ENCODE data around the gene ATP10B.

Gene ATP10B

GRCh38 chr5:160525471-160526261, 326.3 kb downstream of the ATP10B start:
- H3K4me2 ChIP-seq (ENCODE audit: low read length), result no peak overlapping the region
- no peaks in the 10 kb centered on the region for H3K4me1 ChIP-seq
- no peaks in the 10 kb centered on the region for H3K9me3 ChIP-seq (ENCODE audit: control insufficient read depth, low read length)
- H3K27ac ChIP-seq, result no peak overlapping the region
- no peak for TF ChIP-seq CTCF (IDR thresholded peaks at IDR 0.05)
- no peak overlapping the region for H3K9ac ChIP-seq
- H3K36me3 ChIP-seq (ENCODE audit: control insufficient read depth, insufficient read depth, low read length), result no peaks in the 10 kb centered on the region
- no peak overlapping the region for H3K4me3 ChIP-seq (ENCODE audit: low read depth, low read length)
- no peak overlapping the region for H2AFZ ChIP-seq
- no peaks in the 10 kb centered on the region for H3K79me2 ChIP-seq
- H3K27me3 ChIP-seq (ENCODE audit: control insufficient read depth, insufficient read depth, low read length), result no peaks in the 10 kb centered on the region

GRCh38 chr5:160524827-160525226, 327.2 kb downstream of the ATP10B start:
- no peaks in the 10 kb centered on the region for H3K9me3 ChIP-seq (ENCODE audit: control insufficient read depth, low read length)
- H3K36me3 ChIP-seq (ENCODE audit: control insufficient read depth, insufficient read depth, low read length), result no peaks in the 10 kb centered on the region
- no peak overlapping the region for H3K9ac ChIP-seq
- H3K27me3 ChIP-seq (ENCODE audit: control insufficient read depth, insufficient read depth, low read length), result no peaks in the 10 kb centered on the region
- H3K4me1 ChIP-seq, result no peaks in the 10 kb centered on the region
- no peak for TF ChIP-seq CTCF (IDR thresholded peaks at IDR 0.05)
- no peak overlapping the region for H3K4me3 ChIP-seq (ENCODE audit: low read depth, low read length)
- H3K79me2 ChIP-seq, result no peaks in the 10 kb centered on the region
- H2AFZ ChIP-seq, result no peak overlapping the region
- H3K4me2 ChIP-seq (ENCODE audit: low read length), result no peak overlapping the region
- H3K27ac ChIP-seq, result no peak overlapping the region

GRCh38 chr5:160523502-160524163, 328.4 kb downstream of the ATP10B start:
- Histone ChIP-seq H3K9me3 (ENCODE audit: control insufficient read depth, low read length) (no peaks in the 10 kb centered on the region), H3K36me3 (ENCODE audit: control insufficient read depth, insufficient read depth, low read length) (no peaks in the 10 kb centered on the region), H3K27me3 (ENCODE audit: control insufficient read depth, insufficient read depth, low read length) (no peaks in the 10 kb centered on the region), H2AFZ (no peak overlapping the region), H3K79me2 (no peaks in the 10 kb centered on the region), H3K9ac (no peak overlapping the region), H3K27ac (no peak overlapping the region), H3K4me2 (ENCODE audit: low read length) (no peak overlapping the region), H3K4me3 (ENCODE audit: low read depth, low read length) (no peak overlapping the region), H3K4me1 (no peaks in the 10 kb centered on the region)
- no peak for TF ChIP-seq CTCF (IDR thresholded peaks at IDR 0.05)

GRCh38 chr5:160521392-160521663, 330.7 kb downstream of the ATP10B start:
- H3K4me3 ChIP-seq (ENCODE audit: low read depth, low read length), result no peak overlapping the region
- H3K27me3 ChIP-seq (ENCODE audit: control insufficient read depth, insufficient read depth, low read length), result no peaks in the 10 kb centered on the region
- no peaks in the 10 kb centered on the region for H3K4me1 ChIP-seq
- H3K27ac ChIP-seq, result no peak overlapping the region
- H2AFZ ChIP-seq, result no peak overlapping the region
- H3K36me3 ChIP-seq (ENCODE audit: control insufficient read depth, insufficient read depth, low read length), result no peaks in the 10 kb centered on the region
- H3K4me2 ChIP-seq (ENCODE audit: low read length), result no peak overlapping the region
- H3K79me2 ChIP-seq, result no peaks in the 10 kb centered on the region
- no peak overlapping the region for H3K9ac ChIP-seq
- TF ChIP-seq CTCF (IDR thresholded peaks at IDR 0.05), result no peak
- no peaks in the 10 kb centered on the region for H3K9me3 ChIP-seq (ENCODE audit: control insufficient read depth, low read length)
